Kasumi-1 (cell line): ENCODE measurements around the gene SSTR5.
"Not testable (repeated sequence)": the region's sequence is repeated elsewhere in the genome, so short reads cannot be mapped to it uniquely, and the experiment has no call there.

Source experiments
- DNase-seq, 2 experiments: peaks; one replicate each; lab custom pipeline; 2025; lab: John Stamatoyannopoulos, UW

Gene SSTR5

GRCh38 chr16:1072526-1073261, at the start of gene SSTR5:
Gene SSTR5, plus strand, starts transcription at chr16:1072747. Its CDS starts 6,122 bp downstream, at chr16:1078869.
- no peak for DNase-seq

- no peak for DNase-seq
Observed at GRCh38 chr16:1024138-1024537, 48.4 kb upstream of the SSTR5 start.

- not testable (repeated sequence) for DNase-seq
Observed at GRCh38 chr16:1025183-1025809, 47.3 kb upstream of the SSTR5 start.

GRCh38 chr16:1026057-1026783, 46.3 kb upstream of the SSTR5 start:
- no peak for DNase-seq

- no peak for DNase-seq
Observed at GRCh38 chr16:1026784-1027500, 45.6 kb upstream of the SSTR5 start.

GRCh38 chr16:1027501-1027815, 45.1 kb upstream of the SSTR5 start:
- no peak for DNase-seq

GRCh38 chr16:1028056-1028455, 44.5 kb upstream of the SSTR5 start:
- DNase-seq: no peak

- no peak for DNase-seq
Observed at GRCh38 chr16:1028524-1029258, 43.9 kb upstream of the SSTR5 start.

- no peak for DNase-seq
Observed at GRCh38 chr16:1029259-1029545, 43.3 kb upstream of the SSTR5 start.

- DNase-seq: no peak
Observed at GRCh38 chr16:1030473-1030901, 42.1 kb upstream of the SSTR5 start.

- no peak for DNase-seq
Observed at GRCh38 chr16:1031666-1032065, 40.9 kb upstream of the SSTR5 start.

GRCh38 chr16:1032607-1033006, 39.9 kb upstream of the SSTR5 start:
- no peak for DNase-seq

GRCh38 chr16:1033128-1033679, 39.3 kb upstream of the SSTR5 start:
- DNase-seq: no peak

- no peak for DNase-seq
Observed at GRCh38 chr16:1034230-1035065, 38.1 kb upstream of the SSTR5 start.

GRCh38 chr16:1035066-1035415, 37.5 kb upstream of the SSTR5 start:
- no peak for DNase-seq

- no peak for DNase-seq
Observed at GRCh38 chr16:1036166-1036565, 36.4 kb upstream of the SSTR5 start.

GRCh38 chr16:1036726-1037393, 35.7 kb upstream of the SSTR5 start:
- no peak for DNase-seq

GRCh38 chr16:1037394-1038257, 34.9 kb upstream of the SSTR5 start:
- no peak for DNase-seq

GRCh38 chr16:1038932-1039331, 33.6 kb upstream of the SSTR5 start:
- no peak for DNase-seq
